HCT116 (cell line): ENCODE results near the gene SLC6A18. TPM values are rescaled to one million over a fixed set of nuclear protein-coding genes. Genes with fewer than 3 reads are reported as not detected.

Experiments used
- ATAC-seq: fragments of 200-7000 bp; cut with Tn5 transposase; 2 replicates; pipeline ENCODE4 v1.9.1; 2020; ENCODE audit warnings: mild to moderate bottlenecking, moderate library complexity
- BruUV-seq: library from RNA; stranded (reverse); fragments of 400-500 nt; replicated peaks from 2 replicates; lab custom pipeline; 2021; lab: Mats Ljungman, UMichigan
- CTCF ChIA-PET: fragments of 300-600 bp; sonication (Branson Sonifier 250); formaldehyde crosslinking; loops from one replicate; lab custom pipeline; 2021; ENCODE audit warnings: antibody characterized with exemption; lab: Charles Lee
- POLR2A ChIA-PET: fragments of 300-600, 350-600 bp; sonication (Branson Sonifier 250); formaldehyde crosslinking; loops from one replicate; lab custom pipeline; 2021; ENCODE audit warnings: antibody characterized with exemption; lab: Charles Lee
- RAD21 ChIA-PET, 2 experiments: fragments of 300-600 bp; sonication (Branson Sonifier 250); formaldehyde crosslinking; loops; one replicate each; lab custom pipeline; 2023; ENCODE audit warnings: low total read pairs in 2 of 2; ENCODE audit not compliant: uncharacterized antibody in 2 of 2, unreplicated experiment in 2 of 2, low non-redundant PET in 1 of 2; lab: Charles Lee
- DNase-seq: peaks from one replicate; pipeline ENCODE4 v3.0.0-alpha.2; 2010; ENCODE audit warnings: low read depth, low spot score
- H2AFZ ChIP-seq: fragments of 200-600 bp; shearing (Covaris generic), sonication (generic); 2 replicates; pipeline ENCODE4 v1.6.1; 2017; ENCODE audit warnings: low read depth, mixed run types, mixed read lengths, antibody characterized with exemption, low read length; ENCODE audit not compliant: poor library complexity, severe bottlenecking
- H3K27ac ChIP-seq: 2 replicates; pipeline ENCODE4 v1.5.1; 2012; ENCODE audit warnings: low read depth, low read length
- H3K27me3 ChIP-seq: fragments of 200-600 bp; sonication (generic); 2 replicates; pipeline ENCODE4 v1.6.1; 2016; ENCODE audit warnings: mixed run types, low read length, mixed read lengths; ENCODE audit not compliant: insufficient read depth
- H3K36me3 ChIP-seq, 2 experiments: fragments of 200-500 bp in 1 of 2; fragments of 200-600 bp in 1 of 2; sonication (Bioruptor generic) in 1 of 2; sonication (generic) in 1 of 2; 2 replicates each; pipeline versions ENCODE4 v1.5.1 to v1.6.1; 2014 to 2016; ENCODE audit warnings: low read length in 2 of 2, inconsistent platforms in 1 of 2, mixed read lengths in 1 of 2, mixed run types in 1 of 2; ENCODE audit not compliant: insufficient read depth in 2 of 2, control insufficient read depth in 1 of 2
- H3K4me1 ChIP-seq, 2 experiments: fragments of 200-600 bp in 1 of 2; sonication (generic) in 1 of 2; 2 replicates each; pipeline versions ENCODE4 v1.5.1 to v1.6.1; 2012 to 2017; ENCODE audit warnings: low read length in 2 of 2, inconsistent platforms in 1 of 2, mild to moderate bottlenecking in 1 of 2, mixed read lengths in 1 of 2, mixed run types in 1 of 2, moderate library complexity in 1 of 2; ENCODE audit not compliant: insufficient read depth in 2 of 2, control insufficient read depth in 1 of 2
- H3K4me2 ChIP-seq: fragments of 200-600 bp; sonication (generic); 2 replicates; pipeline ENCODE4 v1.6.1; 2017; ENCODE audit warnings: mixed run types, low read length, mixed read lengths
- H3K4me3 ChIP-seq, 2 experiments: fragments of 200-600 bp in 1 of 2; sonication (generic) in 1 of 2; replicated peaks in 1 of 2; 2 replicates each; pipeline ENCODE4 v1.5.1; 2011 to 2016; ENCODE audit warnings: low read length in 2 of 2, control low read depth in 1 of 2, low read depth in 1 of 2, mild to moderate bottlenecking in 1 of 2, mixed read lengths in 1 of 2, mixed run types in 1 of 2
- H3K79me2 ChIP-seq: fragments of 200-600 bp; sonication (generic); 2 replicates; pipeline ENCODE4 v1.6.1; 2017; ENCODE audit warnings: mild to moderate bottlenecking, mixed run types, low read length, moderate library complexity, mixed read lengths; ENCODE audit not compliant: insufficient read depth
- H3K9ac ChIP-seq: fragments of 200-600 bp; sonication (generic); 2 replicates; pipeline ENCODE4 v1.6.1; 2016; ENCODE audit warnings: low read length, mixed read lengths
- H3K9me2 ChIP-seq: fragments of 200-600 bp; sonication (generic), shearing (Covaris generic); 2 replicates; pipeline ENCODE4 v1.6.1; 2017; ENCODE audit warnings: mixed run types, mild to moderate bottlenecking, moderate library complexity; ENCODE audit not compliant: insufficient read depth
- H3K9me3 ChIP-seq, 2 experiments: fragments of 200-500 bp in 1 of 2; fragments of 200-600 bp in 1 of 2; sonication (Bioruptor generic) in 1 of 2; sonication (generic) in 1 of 2; 2 replicates each; pipeline ENCODE4 v1.6.1; 2014 to 2017; ENCODE audit warnings: low read length in 2 of 2, mixed read lengths in 2 of 2, inconsistent platforms in 1 of 2, low read depth in 1 of 2, mild to moderate bottlenecking in 1 of 2, mixed run types in 1 of 2, moderate library complexity in 1 of 2; ENCODE audit not compliant: control insufficient read depth in 1 of 2, insufficient read depth in 1 of 2
- H4K20me1 ChIP-seq: fragments of 200-600 bp; sonication (generic), shearing (Covaris generic); 2 replicates; pipeline ENCODE4 v1.6.1; 2017; ENCODE audit warnings: mixed run types, mild to moderate bottlenecking, moderate library complexity; ENCODE audit not compliant: insufficient read depth
- CTCF ChIP-seq, 3 experiments: fragments of 200-600 bp in 1 of 3; sonication (generic) in 1 of 3; IDR thresholded peaks in 2 of 3; conservative IDR thresholded peaks in 1 of 3; 2 replicates each; pipeline ENCODE4 v1.5.1; 2012 to 2017; ENCODE audit warnings: low read depth in 2 of 3, low read length in 2 of 3, antibody characterized with exemption in 1 of 3, borderline replicate concordance in 1 of 3, control low read depth in 1 of 3, mild to moderate bottlenecking in 1 of 3, mixed read lengths in 1 of 3, mixed run types in 1 of 3, moderate library complexity in 1 of 3; ENCODE audit not compliant: insufficient read depth in 1 of 3
- EGR1 ChIP-seq: IDR thresholded peaks from 2 replicates; pipeline ENCODE4 v1.6.1; 2012; ENCODE audit warnings: low read depth
- MAX ChIP-seq: IDR thresholded peaks from 2 replicates; pipeline ENCODE4 v1.6.1; 2012
- POLR2AphosphoS5 ChIP-seq: IDR thresholded peaks from 2 replicates; pipeline ENCODE4 v1.6.1; 2011; ENCODE audit warnings: mild to moderate bottlenecking, low read depth, low read length, moderate library complexity
- REST ChIP-seq: IDR thresholded peaks from 2 replicates; pipeline ENCODE4 v1.6.1; 2012; ENCODE audit warnings: low read depth
- SP1 ChIP-seq: IDR thresholded peaks from 2 replicates; pipeline ENCODE4 v1.6.1; 2012; ENCODE audit warnings: low read depth
- TCF7L2 ChIP-seq: IDR thresholded peaks from 2 replicates; pipeline ENCODE4 v1.7.0; 2011; ENCODE audit warnings: borderline replicate concordance, inconsistent platforms; ENCODE audit not compliant: insufficient read depth, insufficient read length; ENCODE audit errors: extremely low read depth
- intact Hi-C: fragments of 100-400 bp; cut with micrococcal nuclease; formaldehyde crosslinking; loops from 2 replicates; pipeline ENCODE4 v1.10.0; 2022
- total RNA-seq: library from RNA; stranded (reverse); gene quantifications from one replicate; pipeline ENCODE4 v1.2.1, GENCODE V29; 2021; ENCODE audit not compliant: unreplicated experiment

SLC6A18 gene
- total RNA-seq, 1 experiment from 2014 or later: not detected

- no peak for TF ChIP-seq REST
- no peak for TF ChIP-seq TCF7L2
- no peak for TF ChIP-seq EGR1
- TF ChIP-seq SP1: no peak
- TF ChIP-seq POLR2AphosphoS5: no peak
- TF ChIP-seq, all 23 proteins: peak for 0
Measured at GRCh38 chr5:1184163-1184470, 41.1 kb upstream of the SLC6A18 start (continued).

- POLR2A ChIA-PET: no interaction called here
- BruUV-seq: no TSS peak
- TF ChIP-seq MAX (no peak), CTCF (IDR thresholded peaks at IDR 0.05 in 2 of 3, conservative IDR thresholded peaks at IDR 0.05 in 1 of 3; ENCODE audit: borderline replicate concordance in 1 of 3, insufficient read depth in 1 of 3, low read depth in 2 of 3, low read length in 2 of 3) (no peak)
- Histone ChIP-seq H3K9me3 (no peaks in the 10 kb centered on the region), H3K79me2 (no peaks in the 10 kb centered on the region), H3K36me3 (no peaks in the 10 kb centered on the region), H3K9ac (no peak overlapping the region), H3K4me2 (no peak overlapping the region), H3K9me2 (no peaks in the 10 kb centered on the region), H3K27ac (no peak overlapping the region), H3K4me3 (no peak overlapping the region), H2AFZ (no peak overlapping the region), H3K4me1 (no peaks in the 10 kb centered on the region), H3K27me3 (no peaks in the 10 kb centered on the region), H4K20me1 (no peaks in the 10 kb centered on the region)
- RAD21 ChIA-PET: no interaction called here
- intact Hi-C loops: no loop called here
- no peak for ATAC-seq
- DNase-seq: no peak
- CTCF ChIA-PET: interaction anchor here (1.2 kb wide), 1 partner anchor 10 kb away, joined by 3 read pairs; no protein-coding TSS in a partner anchor
Measured at GRCh38 chr5:1184481-1184880, 40.7 kb upstream of the SLC6A18 start.
